Gastrocnemius medialis (tissue), 4 donors: ENCODE data around the gene SLC36A1. TPM values are rescaled to one million over a fixed set of nuclear protein-coding genes. Genes with fewer than 3 reads are reported as not detected.

ENCODE experiments used
- ATAC-seq, 2 donors: fragments of 150-250 bp; one replicate each; pipeline ENCODE4 v1.9.1; 2016
- DNase-seq, 2 donors: peaks; one replicate each; pipeline ENCODE4 v3.0.0-alpha.2; 2019
- H3K27ac ChIP-seq, 4 donors: fragments of 200-600 bp; sonication (generic); 1 replicate in 1 of 4; 2 replicates in 3 of 4; pipeline ENCODE4 v1.5.1; 2016 to 2018; ENCODE audit warnings: mild to moderate bottlenecking in 2 of 4, moderate library complexity in 1 of 4
- H3K27me3 ChIP-seq, 3 donors: fragments of 200-600 bp; sonication (generic) in 2 of 3; 1 replicate in 1 of 3; 2 replicates in 2 of 3; pipeline versions ENCODE4 v1.5.1 to v1.6.0; 2016 to 2019; ENCODE audit warnings: mild to moderate bottlenecking in 1 of 3, moderate library complexity in 1 of 3
- H3K36me3 ChIP-seq, 2 donors: fragments of 200-600 bp; sonication (generic) in 1 of 2; one replicate each; pipeline ENCODE4 v1.5.1; 2017 to 2018
- H3K4me1 ChIP-seq, 2 donors: fragments of 200-600 bp; sonication (generic) in 1 of 2; one replicate each; pipeline ENCODE4 v1.5.1; 2016 to 2017; ENCODE audit warnings: mild to moderate bottlenecking in 2 of 2
- H3K4me3 ChIP-seq, 4 donors: fragments of 200-600 bp; sonication (generic) in 3 of 4; 1 replicate in 1 of 4; 2 replicates in 3 of 4; pipeline ENCODE4 v1.5.1; 2016 to 2019; ENCODE audit warnings: mild to moderate bottlenecking in 2 of 4
- H3K9me3 ChIP-seq, 3 donors: fragments of 200-600 bp; sonication (generic) in 2 of 3; 1 replicate in 1 of 3; 2 replicates in 2 of 3; pipeline ENCODE4 v1.5.1; 2016 to 2019
- CTCF ChIP-seq, 5 experiments: fragments of 450-650 bp in 3 of 5; fragments of 200-600 bp in 2 of 5; sonication (generic) in 2 of 5; IDR thresholded peaks in 4 of 5; conservative IDR thresholded peaks in 1 of 5; 1 replicate in 4 of 5; 2 replicates in 1 of 5; pipeline ENCODE4 v1.5.1; 2016 to 2019; ENCODE audit warnings: antibody characterized with exemption in 5 of 5, mild to moderate bottlenecking in 3 of 5, moderate library complexity in 3 of 5
- POLR2A ChIP-seq, 2 donors: fragments of 450-650 bp; IDR thresholded peaks; one replicate each; pipeline ENCODE4 v1.6.1; 2017; ENCODE audit warnings: antibody characterized with exemption in 2 of 2, mild to moderate bottlenecking in 2 of 2, moderate library complexity in 2 of 2
- in situ Hi-C, 4 donors: fragments of 200-750 bp; cut with MboI; loops; one replicate each; pipeline versions ENCODE4 v1.15.0 to v1.8.0; 2017; ENCODE audit warnings: low sequenced_read_pairs in 4 of 4
- intact Hi-C: fragments of 100-400 bp; cut with DNase I; formaldehyde crosslinking; loops from one replicate; pipeline ENCODE4 v1.15.1; 2023; ENCODE audit warnings: low total_unique reads
- total RNA-seq, 4 donors: library from RNA; depleted of rRNA; stranded (reverse); fragments of >200 nt; gene quantifications; one replicate each; pipeline versions ENCODE4 v1.1.0 to v1.2.3, GENCODE V29; 2016

Gene SLC36A1
- 10 to 100 TPM in 2 of 4 donors, 1 to 10 TPM in 2; 4.6 to 14.7 (median 8.5) TPM for total RNA-seq

GRCh38 chr5:151447174-151448037, at the start of gene SLC36A1:
Gene SLC36A1, plus strand, starts transcription at chr5:151447603. Its CDS starts 11,190 bp downstream, at chr5:151458793.
- peak; percentile 89 to 94 for DNase-seq
- no peaks in the 10 kb centered on the region for H3K9me3 ChIP-seq
- intact Hi-C loops (loop anchor here (1.0 to 2.0 kb wide), 4 partner anchors 16 to 295 kb away; no protein-coding TSS in a partner anchor), in situ Hi-C loops (loop anchor here in 3 of 4 donors (5.0 to 10.0 kb wide), 5 partner anchors 55 to 287 kb away; no protein-coding TSS in a partner anchor)
- ATAC-seq = peak; percentile 85 to 92
- peak within 1 kb of the TSS; percentile 80 to 93 (median 86) for H3K27ac ChIP-seq
- H3K27me3 ChIP-seq = no peaks in the 10 kb centered on the region
- H3K36me3 ChIP-seq = no peaks in the 10 kb centered on the region
- peaks cover 29 to 46% of the 10 kb centered on the region in 2 donors for H3K4me1 ChIP-seq
- peak; percentile 78 to 86 for TF ChIP-seq POLR2A (IDR thresholded peaks at IDR 0.05)
- TF ChIP-seq CTCF (IDR thresholded peaks at IDR 0.05 in 4 of 5, conservative IDR thresholded peaks at IDR 0.05 in 1 of 5) = peak; percentile 96 to 99 (median 98)
- H3K4me3 ChIP-seq = peak within 1 kb of the TSS; percentile 77 to 90 (median 85)

GRCh38 chr5:151405334-151406160, 41.9 kb upstream of the SLC36A1 start:
- ATAC-seq (no peak), DNase-seq (no peak)
- Histone ChIP-seq H3K27ac (no peak overlapping the region), H3K36me3 (no peaks in the 10 kb centered on the region), H3K4me3 (no peak overlapping the region), H3K9me3 (no peaks in the 10 kb centered on the region), H3K4me1 (peaks cover 12 to 13% of the 10 kb centered on the region in 2 donors), H3K27me3 (peaks cover 0 to 2% (median 0%) of the 10 kb centered on the region in 3 donors)
- intact Hi-C loops = no loop called here
- TF ChIP-seq POLR2A (IDR thresholded peaks at IDR 0.05) = no peak
- TF ChIP-seq CTCF (IDR thresholded peaks at IDR 0.05 in 4 of 5, conservative IDR thresholded peaks at IDR 0.05 in 1 of 5) = no peak
- in situ Hi-C loops = no loop called here

GRCh38 chr5:151406322-151406947, 41.0 kb upstream of the SLC36A1 start:
- Histone ChIP-seq H3K4me1 (peaks cover 12 to 13% of the 10 kb centered on the region in 2 donors), H3K36me3 (no peaks in the 10 kb centered on the region), H3K27me3 (peaks cover 0 to 2% (median 0%) of the 10 kb centered on the region in 3 donors), H3K9me3 (no peaks in the 10 kb centered on the region), H3K4me3 (no peak overlapping the region), H3K27ac (no peak overlapping the region)
- ATAC-seq = no peak
- TF ChIP-seq CTCF (IDR thresholded peaks at IDR 0.05 in 4 of 5, conservative IDR thresholded peaks at IDR 0.05 in 1 of 5) = peak in 3 of 5 experiments; percentile 12 to 52 (median 25)
- no peak for TF ChIP-seq POLR2A (IDR thresholded peaks at IDR 0.05)
- intact Hi-C loops = no loop called here
- DNase-seq = no peak
- in situ Hi-C loops = no loop called here

GRCh38 chr5:151408591-151409230, 38.7 kb upstream of the SLC36A1 start:
- H3K36me3 ChIP-seq = no peaks in the 10 kb centered on the region
- H3K27ac ChIP-seq = peak overlapping the region; percentile 27 to 64 (median 52)
- H3K27me3 ChIP-seq = no peaks in the 10 kb centered on the region
- H3K4me1 ChIP-seq = peaks cover 12 to 13% of the 10 kb centered on the region in 2 donors
- peak; percentile 14 to 59 for ATAC-seq
- no peaks in the 10 kb centered on the region for H3K9me3 ChIP-seq
- intact Hi-C loops = no loop called here
- in situ Hi-C loops = no loop called here
- DNase-seq = no peak
- H3K4me3 ChIP-seq = no peak overlapping the region
- TF ChIP-seq CTCF (IDR thresholded peaks at IDR 0.05 in 4 of 5, conservative IDR thresholded peaks at IDR 0.05 in 1 of 5) (no peak), POLR2A (IDR thresholded peaks at IDR 0.05) (no peak)
